Measurements from ENCODE around the gene ZBTB7C. TPM values are rescaled to one million over a fixed set of nuclear protein-coding genes. Genes with fewer than 3 reads are reported as not detected.

The ZBTB7C gene
- total RNA-seq, 1 donor from 2014 or later: 7.4 TPM

DNA sequence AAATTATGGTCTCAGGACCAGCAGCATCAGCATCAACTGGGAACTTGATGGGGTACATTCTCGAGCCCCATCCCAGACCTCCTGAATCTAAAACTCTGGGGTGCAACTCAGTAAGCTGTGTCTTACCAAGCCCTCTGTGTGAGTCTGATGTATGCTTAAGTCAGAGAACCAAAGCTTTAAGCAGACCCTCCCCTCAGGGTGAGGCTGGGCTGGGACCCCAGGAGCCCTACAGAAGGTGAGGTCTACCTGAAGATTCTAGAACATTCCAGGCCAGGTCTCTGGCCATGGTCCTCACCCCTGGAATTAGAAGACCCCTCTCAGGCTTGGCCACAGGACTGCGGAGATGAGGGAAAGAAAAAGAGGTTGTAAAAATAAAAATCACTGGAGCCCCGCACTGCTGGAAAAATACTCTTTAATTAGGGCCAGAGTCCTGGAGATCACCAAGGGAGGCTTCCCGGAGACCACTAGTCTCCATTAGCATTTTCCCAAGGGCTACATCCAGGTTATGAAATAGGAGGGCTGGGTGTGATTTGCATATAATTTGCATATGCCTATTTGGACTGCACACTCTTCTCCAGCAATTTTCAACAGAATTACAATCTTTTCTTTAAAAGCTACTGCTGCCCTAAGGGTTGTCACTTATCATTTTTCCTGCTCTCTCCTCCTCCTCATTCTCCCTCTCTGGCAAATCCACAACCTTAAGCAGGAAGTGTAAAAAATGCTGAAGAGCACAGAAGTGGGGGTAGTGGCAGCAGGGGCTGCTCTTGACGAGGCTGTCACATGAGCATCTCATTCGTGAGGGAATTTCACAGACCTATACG lies 100.2 kb downstream of the ZBTB7C start:
- H3K4me3 Mint-ChIP-seq: no peak overlapping the region
- no peaks in the 10 kb centered on the region for H3K27me3 Mint-ChIP-seq (ENCODE audit: low read depth)
- H3K9me3 Mint-ChIP-seq: no peaks in the 10 kb centered on the region
- H3K4me1 Mint-ChIP-seq: peaks cover 31% of the 10 kb centered on the region
- DNase-seq (ENCODE audit: low spot score in 2 of 2, unreplicated experiment in 2 of 2): no peak
- H3K36me3 Mint-ChIP-seq: no peaks in the 10 kb centered on the region
- TF ChIP-seq CTCF (IDR thresholded peaks at IDR 0.05; ENCODE audit: unreplicated experiment): no peak
- peak overlapping the region; percentile 30 for H3K27ac Mint-ChIP-seq

DNA sequence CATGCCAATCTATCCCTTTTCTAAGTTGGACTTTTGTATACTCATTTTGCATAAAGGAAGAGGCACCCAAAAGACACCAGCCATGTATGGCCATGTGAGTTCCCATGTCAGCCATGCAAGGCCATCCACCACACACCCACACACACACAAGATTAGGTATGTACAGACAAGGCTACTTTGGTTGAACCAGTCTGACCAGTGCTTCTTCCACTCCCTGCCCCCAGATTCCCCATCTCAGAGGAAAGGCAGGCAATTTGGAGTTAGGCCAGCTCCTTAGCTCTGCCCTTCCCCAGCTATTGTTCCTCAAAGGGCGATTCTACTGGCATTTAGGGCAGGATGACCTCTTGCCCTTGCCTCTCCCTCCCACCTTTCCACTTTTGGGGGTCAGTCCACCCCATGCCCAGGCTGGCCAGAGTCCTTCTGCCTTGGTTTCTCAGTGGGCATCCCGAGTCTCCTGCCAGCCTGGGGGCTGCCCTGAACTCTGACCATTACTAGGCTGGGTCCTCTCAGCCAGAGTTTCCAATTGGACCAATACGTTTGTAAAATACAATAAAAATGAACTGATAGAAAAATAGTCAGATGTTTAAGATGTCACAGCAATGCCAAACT lies 101.1 kb downstream of the ZBTB7C start:
- Mint-ChIP-seq H3K4me1 (peaks cover 31% of the 10 kb centered on the region), H3K27me3 (ENCODE audit: low read depth) (no peaks in the 10 kb centered on the region), H3K36me3 (no peaks in the 10 kb centered on the region), H3K27ac (no peak overlapping the region), H3K4me3 (no peak overlapping the region), H3K9me3 (no peaks in the 10 kb centered on the region)
- TF ChIP-seq CTCF (IDR thresholded peaks at IDR 0.05; ENCODE audit: unreplicated experiment): no peak
- no peak for DNase-seq (ENCODE audit: low spot score in 2 of 2, unreplicated experiment in 2 of 2)

GRCh38 chr18:48306838-48307237 lies 102.3 kb downstream of the ZBTB7C start:
- Mint-ChIP-seq H3K4me3 (no peak overlapping the region), H3K9me3 (no peaks in the 10 kb centered on the region), H3K4me1 (peaks cover 31% of the 10 kb centered on the region), H3K27me3 (ENCODE audit: low read depth) (no peaks in the 10 kb centered on the region), H3K27ac (no peak overlapping the region), H3K36me3 (no peaks in the 10 kb centered on the region)
- DNase-seq (ENCODE audit: low spot score in 2 of 2, unreplicated experiment in 2 of 2): no peak
- no peak for TF ChIP-seq CTCF (IDR thresholded peaks at IDR 0.05; ENCODE audit: unreplicated experiment)

DNA sequence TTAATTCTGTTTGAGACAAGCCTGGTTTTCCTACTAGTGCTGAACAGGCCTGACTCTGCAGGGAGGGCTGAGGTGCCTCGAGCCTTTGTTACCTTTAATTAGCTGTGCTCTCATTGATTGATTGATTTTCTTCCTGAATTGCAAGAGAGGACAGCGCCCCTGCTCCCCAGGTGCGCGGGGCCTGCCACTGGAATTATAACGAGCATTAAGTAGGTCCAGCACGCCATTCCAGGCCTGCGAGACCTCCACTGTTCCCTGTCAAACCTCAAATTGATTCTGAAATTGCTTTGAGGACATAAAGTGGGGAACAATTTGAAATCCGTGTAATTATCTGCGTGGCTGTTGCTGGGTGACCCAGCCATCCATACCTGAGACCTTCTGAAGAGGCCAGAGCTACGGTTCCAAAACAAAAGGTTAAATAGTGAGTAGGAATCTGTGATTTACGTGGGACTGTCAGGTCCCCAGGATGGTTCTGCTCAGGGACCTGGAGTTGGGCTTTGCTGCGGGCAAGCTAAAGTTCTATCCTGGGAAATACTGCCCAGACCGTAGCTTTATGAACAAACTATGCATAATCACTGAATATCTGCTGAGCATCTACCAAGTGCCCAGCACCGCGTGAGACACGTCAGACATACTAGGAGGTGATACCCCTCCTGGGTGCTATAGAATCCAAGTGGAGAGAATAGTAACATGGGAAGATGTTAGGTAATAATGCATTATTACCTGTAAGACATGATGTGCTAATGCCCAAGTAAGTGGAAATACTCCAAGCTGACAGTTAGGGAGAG lies 104.1 kb downstream of the ZBTB7C start:
- Mint-ChIP-seq H3K4me3 (no peak overlapping the region), H3K27ac (no peak overlapping the region), H3K9me3 (no peaks in the 10 kb centered on the region), H3K36me3 (no peaks in the 10 kb centered on the region), H3K27me3 (ENCODE audit: low read depth) (no peaks in the 10 kb centered on the region), H3K4me1 (peaks cover 39% of the 10 kb centered on the region)
- DNase-seq (ENCODE audit: low spot score in 2 of 2, unreplicated experiment in 2 of 2): no peak
- TF ChIP-seq CTCF (IDR thresholded peaks at IDR 0.05; ENCODE audit: unreplicated experiment): no peak

DNA sequence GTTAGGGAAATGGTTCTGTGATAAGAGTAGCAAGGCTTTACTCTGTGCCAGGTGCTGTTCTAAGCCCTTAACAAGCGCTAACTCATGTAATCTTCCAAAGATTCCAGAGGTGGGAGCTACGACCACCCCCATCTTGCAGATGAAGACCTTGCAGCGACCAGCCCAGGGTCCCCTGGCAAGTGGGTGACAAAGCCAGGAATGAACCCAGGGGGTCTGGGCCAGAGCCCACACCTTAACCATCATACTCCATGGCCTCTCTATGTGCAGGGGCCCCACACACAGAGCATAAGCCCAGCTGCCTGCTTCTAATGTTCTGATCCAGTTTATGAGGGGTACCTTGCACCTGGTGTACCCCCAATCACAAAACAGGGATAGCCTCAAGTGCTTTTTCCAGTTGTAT lies 105.3 kb downstream of the ZBTB7C start:
- Mint-ChIP-seq H3K4me1 (peaks cover 35% of the 10 kb centered on the region), H3K27me3 (ENCODE audit: low read depth) (no peaks in the 10 kb centered on the region), H3K4me3 (no peak overlapping the region), H3K9me3 (no peaks in the 10 kb centered on the region), H3K36me3 (no peaks in the 10 kb centered on the region), H3K27ac (no peak overlapping the region)
- no peak for DNase-seq (ENCODE audit: low spot score in 2 of 2, unreplicated experiment in 2 of 2)
- TF ChIP-seq CTCF (IDR thresholded peaks at IDR 0.05; ENCODE audit: unreplicated experiment): no peak

Data from mesothelial cell of epicardium (in vitro differentiated cells).